H1 (cell line): ENCODE data around the gene SLC66A3. TPM values are rescaled to one million over a fixed set of nuclear protein-coding genes. Genes with fewer than 3 reads are reported as not detected.

Experiments used
- CTCF ChIA-PET: fragments of 300-600 bp; sonication (Branson Sonifier 250); formaldehyde crosslinking; loops from one replicate; lab custom pipeline; 2021; ENCODE audit not compliant: partially characterized antibody; lab: Charles Lee
- POLR2A ChIA-PET: fragments of 300-600 bp; sonication (Branson Sonifier 250); formaldehyde crosslinking; loops from one replicate; lab custom pipeline; 2021; ENCODE audit warnings: inconsistent platforms; ENCODE audit not compliant: partially characterized antibody; lab: Charles Lee
- DNase-seq, 2 experiments: peaks; one replicate each; pipeline versions ENCODE4 v3.0.0 to v3.0.0-alpha.2; 2010 to 2022; ENCODE audit warnings: low spot score in 2 of 2, low read depth in 1 of 2, mixed read lengths in 1 of 2
- FAIRE-seq: peaks from 2 replicates; lab custom pipeline; 2011; peaks lifted over from hg19 to GRCh38; lab: Jason Lieb, UNC
- H2AFZ ChIP-seq: 2 replicates; pipeline ENCODE4 v1.8.1; 2012; ENCODE audit warnings: low read length, inconsistent platforms
- H2AK5ac ChIP-seq: 2 replicates; pipeline ENCODE4 v1.6.1; 2013; ENCODE audit warnings: low read depth, low read length
- H2BK120ac ChIP-seq: replicated peaks from 2 replicates; pipeline ENCODE3; 2013; ENCODE audit warnings: low read depth, low read length, inconsistent platforms
- H2BK12ac ChIP-seq: 2 replicates; pipeline ENCODE4 v1.6.1; 2013; ENCODE audit warnings: low read depth, low read length
- H2BK15ac ChIP-seq: 2 replicates; pipeline ENCODE4 v1.6.1; 2013; ENCODE audit warnings: low read length
- H2BK20ac ChIP-seq: 2 replicates; pipeline ENCODE4 v1.6.1; 2013; ENCODE audit warnings: low read length
- H2BK5ac ChIP-seq: 2 replicates; pipeline ENCODE4 v1.6.1; 2013; ENCODE audit warnings: low read depth, low read length
- H3K14ac ChIP-seq: 2 replicates; pipeline ENCODE4 v1.6.1; 2013; ENCODE audit warnings: inconsistent platforms; ENCODE audit not compliant: insufficient read length
- H3K18ac ChIP-seq: 2 replicates; pipeline ENCODE4 v1.6.1; 2013; ENCODE audit warnings: low read length; ENCODE audit errors: extremely low read depth
- H3K23ac ChIP-seq: 2 replicates; pipeline ENCODE4 v1.6.1; 2013; ENCODE audit warnings: inconsistent platforms; ENCODE audit not compliant: insufficient read length
- H3K23me2 ChIP-seq: 2 replicates; pipeline ENCODE4 v1.6.1; 2013; ENCODE audit warnings: low read depth, low read length
- H3K27ac ChIP-seq: 2 replicates; pipeline ENCODE4 v1.6.1; 2011; ENCODE audit warnings: low read depth, low read length, inconsistent platforms
- H3K27me3 ChIP-seq, 4 experiments: replicated peaks in 1 of 4; 1 replicate in 1 of 4; 2 replicates in 3 of 4; pipeline versions ENCODE4 v1.6.1 to v1.8.1; 2011 to 2013; ENCODE audit warnings: low read length in 3 of 4, mild to moderate bottlenecking in 3 of 4, inconsistent platforms in 2 of 4, mixed read lengths in 2 of 4, moderate library complexity in 1 of 4; ENCODE audit not compliant: control insufficient read depth in 3 of 4, insufficient read depth in 3 of 4; ENCODE audit errors: extremely low read depth in 1 of 4
- H3K36me3 ChIP-seq, 4 experiments: 2 replicates each; pipeline versions ENCODE4 v1.6.1 to v1.8.1; 2011 to 2013; ENCODE audit warnings: mild to moderate bottlenecking in 4 of 4, low read length in 3 of 4, moderate library complexity in 2 of 4, control low read depth in 1 of 4, inconsistent platforms in 1 of 4; ENCODE audit not compliant: insufficient read depth in 4 of 4, control insufficient read depth in 2 of 4
- H3K4ac ChIP-seq: replicated peaks from 2 replicates; pipeline ENCODE3; 2013; ENCODE audit warnings: low read length, low read depth, mixed read lengths, inconsistent platforms; ENCODE audit not compliant: insufficient read length
- H3K4me1 ChIP-seq, 4 experiments: replicated peaks in 1 of 4; 1 replicate in 1 of 4; 2 replicates in 3 of 4; pipeline versions ENCODE4 v1.6.1 to v1.8.1; 2011 to 2013; ENCODE audit warnings: low read length in 3 of 4, inconsistent platforms in 2 of 4, mixed read lengths in 1 of 4; ENCODE audit not compliant: insufficient read depth in 4 of 4, control insufficient read depth in 3 of 4
- H3K4me2 ChIP-seq, 2 experiments: 2 replicates each; pipeline versions ENCODE4 v1.6.1 to v1.8.1; 2011 to 2013; ENCODE audit warnings: low read depth in 2 of 2, low read length in 2 of 2, control low read depth in 1 of 2, inconsistent platforms in 1 of 2, mild to moderate bottlenecking in 1 of 2; ENCODE audit not compliant: insufficient read depth in 1 of 2
- H3K4me3 ChIP-seq, 4 experiments: fragments of 200-600, 300-600 bp in 1 of 4; sonication (generic), shearing (Covaris generic), sonication (Bioruptor Twin) in 1 of 4; 2 replicates each; pipeline versions ENCODE4 v1.5.1 to v1.8.1; 2011 to 2016; ENCODE audit warnings: low read length in 4 of 4, low read depth in 3 of 4, control low read depth in 2 of 4, inconsistent platforms in 2 of 4, mild to moderate bottlenecking in 2 of 4, mixed read lengths in 1 of 4, moderate library complexity in 1 of 4; ENCODE audit not compliant: insufficient read depth in 2 of 4; ENCODE audit errors: extremely low read depth in 1 of 4
- H3K56ac ChIP-seq: replicated peaks from 2 replicates; pipeline ENCODE3; 2013; ENCODE audit warnings: low read depth, mild to moderate bottlenecking, mixed read lengths, low read length, inconsistent platforms; ENCODE audit not compliant: insufficient read length
- H3K79me1 ChIP-seq: 2 replicates; pipeline ENCODE4 v1.6.1; 2013; ENCODE audit warnings: low read depth, low read length, control low read depth
- H3K79me2 ChIP-seq, 2 experiments: 2 replicates each; pipeline versions ENCODE4 v1.6.1 to v1.8.1; 2012 to 2013; ENCODE audit warnings: low read length in 2 of 2, mild to moderate bottlenecking in 2 of 2, inconsistent platforms in 1 of 2; ENCODE audit not compliant: insufficient read depth in 2 of 2, control insufficient read depth in 1 of 2
- H3K9ac ChIP-seq, 4 experiments: replicated peaks in 1 of 4; 1 replicate in 1 of 4; 2 replicates in 3 of 4; pipeline versions ENCODE4 v1.6.1 to v1.8.1; 2011 to 2013; ENCODE audit warnings: low read depth in 3 of 4, low read length in 3 of 4, control low read depth in 2 of 4, mild to moderate bottlenecking in 2 of 4, moderate library complexity in 2 of 4, inconsistent platforms in 1 of 4; ENCODE audit errors: extremely low read depth in 1 of 4
- H3K9me3 ChIP-seq, 2 experiments: 2 replicates each; pipeline versions ENCODE4 v1.6.1 to v1.8.1; 2012 to 2013; ENCODE audit warnings: mild to moderate bottlenecking in 2 of 2, moderate library complexity in 2 of 2, control low read depth in 1 of 2, inconsistent platforms in 1 of 2, low read depth in 1 of 2, low read length in 1 of 2, mixed read lengths in 1 of 2; ENCODE audit not compliant: insufficient read depth in 2 of 2
- H4K20me1 ChIP-seq, 2 experiments: replicated peaks in 1 of 2; 2 replicates each; pipeline versions ENCODE3 to v1.8.1; 2011 to 2013; ENCODE audit warnings: inconsistent platforms in 2 of 2, low read length in 2 of 2, mild to moderate bottlenecking in 1 of 2; ENCODE audit not compliant: insufficient read depth in 2 of 2, control insufficient read depth in 1 of 2
- H4K5ac ChIP-seq: 2 replicates; pipeline ENCODE4 v1.6.1; 2013; ENCODE audit warnings: low read length, low read depth, mixed read lengths, inconsistent platforms; ENCODE audit not compliant: insufficient read length
- H4K8ac ChIP-seq: 2 replicates; pipeline ENCODE4 v1.8.0; 2013; ENCODE audit warnings: mild to moderate bottlenecking, moderate library complexity, low read length, inconsistent platforms; ENCODE audit not compliant: insufficient read depth; ENCODE audit errors: extremely low read depth
- H4K91ac ChIP-seq: replicated peaks from 2 replicates; pipeline ENCODE3; 2013; ENCODE audit warnings: low read length, mixed read lengths, inconsistent platforms; ENCODE audit not compliant: insufficient read length
- BCL11A ChIP-seq, 2 experiments: IDR thresholded peaks; one replicate each; pipeline ENCODE4 v1.6.1; 2011; ENCODE audit warnings: low read depth in 2 of 2, low read length in 2 of 2, mild to moderate bottlenecking in 2 of 2
- CHD2 ChIP-seq: IDR thresholded peaks from 2 replicates; pipeline ENCODE4 v1.6.1; 2012; ENCODE audit warnings: low read length, improper control_type of control experiment
- JUND ChIP-seq: IDR thresholded peaks from 2 replicates; pipeline ENCODE4 v1.6.1; 2011; ENCODE audit warnings: mild to moderate bottlenecking, improper control_type of control experiment, low read length
- NANOG ChIP-seq: IDR thresholded peaks from 2 replicates; pipeline ENCODE4 v1.6.1; 2011; ENCODE audit warnings: low read length, low read depth, mild to moderate bottlenecking, inconsistent platforms; ENCODE audit not compliant: insufficient read depth, poor library complexity, severe bottlenecking
- NRF1 ChIP-seq: IDR thresholded peaks from 2 replicates; pipeline ENCODE4 v1.6.1; 2011; ENCODE audit warnings: mild to moderate bottlenecking, low read depth, low read length, improper control_type of control experiment
- RBBP5 ChIP-seq: IDR thresholded peaks from 2 replicates; pipeline ENCODE4 v1.7.1; 2012; ENCODE audit warnings: low read depth, mild to moderate bottlenecking, inconsistent platforms, low read length, moderate library complexity, borderline replicate concordance
- RNF2 ChIP-seq: fragments of 200-900, 300-1000 bp; sonication (generic); IDR thresholded peaks from 2 replicates; pipeline ENCODE4 v1.7.1; 2016; ENCODE audit warnings: borderline replicate concordance, low read depth, mild to moderate bottlenecking, antibody characterized with exemption, low read length; ENCODE audit not compliant: poor library complexity, severe bottlenecking; ENCODE audit errors: missing control alignments
- SUZ12 ChIP-seq: fragments of 200-600 bp; sonication (generic); IDR thresholded peaks from 2 replicates; pipeline ENCODE4 v1.6.1; 2012; ENCODE audit warnings: mild to moderate bottlenecking, inconsistent platforms, low read length, moderate library complexity, mixed read lengths
- TAF7 ChIP-seq: optimal IDR thresholded peaks from 2 replicates; pipeline ENCODE3; 2011; ENCODE audit warnings: low read depth, mild to moderate bottlenecking, inconsistent platforms, low read length, moderate library complexity, borderline replicate concordance
- WGBS, 2 experiments: shearing (Covaris generic) in 1 of 2; methylation state at CpG; one replicate each; pipeline versions ENCODE4 v1.1.6 to v1.1.7; 2013 to 2015; ENCODE audit warnings: low lambda C conversion rate in 2 of 2, mixed read lengths in 2 of 2, inconsistent platforms in 1 of 2, low coverage in 1 of 2, missing lambda C conversion rate in 1 of 2; ENCODE audit not compliant: insufficient replicate concordance in 2 of 2, insufficient coverage in 1 of 2, insufficient read length in 1 of 2; ENCODE audit errors: extremely low coverage in 1 of 2, missing lambda C conversion rate in 1 of 2; 5-methylcytosine and 5-hydroxymethylcytosine counted together
- polyA plus RNA-seq, 7 experiments: library from polyadenylated mRNA; depleted of rRNA in 3 of 7; stranded (reverse) in 5 of 7; unstranded in 2 of 7; fragments of >200 nt in 5 of 7; fragments of 200-250 nt in 2 of 7; gene quantifications; 1 replicate in 5 of 7; 2 replicates in 1 of 7; 4 replicates in 1 of 7; pipeline versions ENCODE4 v1.2.1 to v1.2.3, GENCODE V29; 2011 to 2013; ENCODE audit warnings: missing spikeins in 2 of 7, mixed read lengths in 2 of 7
- total RNA-seq: library from RNA; stranded (reverse); fragmentation: NEBNext Ultra II Directional; extraction: Animal tissue kit (Norgen Biotek cat#: 25700); gene quantifications from 2 replicates; pipeline ENCODE4 v1.2.1, GENCODE V29; 2021
- TF ChIP-seq, protein P1 (sequence below): IDR thresholded peaks from 2 replicates; pipeline ENCODE4 v1.6.1; 2012; ENCODE audit warnings: inconsistent platforms

SLC66A3 gene
- total and polyA plus RNA-seq, 2 of the 8 experiments (the other 6 are each of a cell fraction or from before 2014, with no cell fraction given) = 8.7 to 27.8 TPM

DNA sequence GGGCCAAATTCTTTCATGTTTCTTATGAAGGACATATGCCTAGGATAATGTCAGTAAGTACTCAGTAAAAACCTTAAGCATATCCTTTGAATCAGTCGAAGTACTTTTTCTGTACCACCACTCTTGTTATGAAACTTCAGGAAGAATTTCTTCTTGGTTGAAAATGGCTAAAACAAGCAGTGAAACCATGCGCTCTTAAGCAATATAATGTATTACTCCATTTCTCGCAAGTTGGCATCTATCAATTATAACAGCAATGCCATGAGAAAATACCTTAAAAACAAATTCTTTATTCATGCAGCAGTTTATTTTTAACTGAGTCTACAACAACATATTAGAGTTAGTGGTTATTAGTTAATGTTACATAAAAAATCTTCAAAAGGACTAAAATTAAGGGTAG lies 41.0 kb downstream of the SLC66A3 start:
- H3K4ac ChIP-seq = no peak overlapping the region
- H4K5ac ChIP-seq = no peak overlapping the region
- CTCF ChIA-PET = no interaction called here
- H3K36me3 ChIP-seq = peaks cover 0 to 77% (median 19%) of the 10 kb centered on the region in 4 experiments; a peak in 5 of 8 replicates
- no peak overlapping the region for H2BK12ac ChIP-seq
- H2BK120ac ChIP-seq = no peak overlapping the region
- no peak overlapping the region for H2AFZ ChIP-seq
- no peaks in the 10 kb centered on the region for H3K4me1 ChIP-seq
- H4K8ac ChIP-seq = no peak overlapping the region
- H2BK20ac ChIP-seq = no peak overlapping the region
- no peak overlapping the region for H3K18ac ChIP-seq
- POLR2A ChIA-PET = no interaction called here
- FAIRE-seq (no peak), DNase-seq (no peak)
- no peak overlapping the region for H2AK5ac ChIP-seq
- H3K23me2 ChIP-seq = no peaks in the 10 kb centered on the region
- no peak for TF ChIP-seq NRF1
- TF ChIP-seq, protein P1, sequence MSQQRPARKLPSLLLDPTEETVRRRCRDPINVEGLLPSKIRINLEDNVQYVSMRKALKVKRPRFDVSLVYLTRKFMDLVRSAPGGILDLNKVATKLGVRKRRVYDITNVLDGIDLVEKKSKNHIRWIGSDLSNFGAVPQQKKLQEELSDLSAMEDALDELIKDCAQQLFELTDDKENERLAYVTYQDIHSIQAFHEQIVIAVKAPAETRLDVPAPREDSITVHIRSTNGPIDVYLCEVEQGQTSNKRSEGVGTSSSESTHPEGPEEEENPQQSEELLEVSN = no peak
- TF ChIP-seq NANOG = no peak
- no peak for TF ChIP-seq RNF2
- no peak for TF ChIP-seq JUND
- TF ChIP-seq RBBP5 = no peak
- no peak for TF ChIP-seq BCL11A (IDR thresholded peaks at IDR 0.05; ENCODE audit: low read depth in 2 of 2, low read length in 2 of 2)
- no peak for TF ChIP-seq SUZ12
- no peak for TF ChIP-seq TAF7
- no peak for TF ChIP-seq CHD2
- 92% methylated on average over 3 of the region's 3 CpGs; no CpG with 5 or more reads in 1 of the 2 experiments for WGBS, 2 experiments
- H2BK5ac ChIP-seq = no peak overlapping the region
- no peak overlapping the region for H2BK15ac ChIP-seq
- no peaks in the 10 kb centered on the region for H3K79me1 ChIP-seq
- no peak overlapping the region for H3K27ac ChIP-seq
- no peaks in the 10 kb centered on the region for H3K9me3 ChIP-seq
- H3K56ac ChIP-seq = no peak overlapping the region
- H3K27me3 ChIP-seq = no peaks in the 10 kb centered on the region
- H3K79me2 ChIP-seq = no peaks in the 10 kb centered on the region
- H3K4me3 ChIP-seq = no peak overlapping the region
- no peak overlapping the region for H3K14ac ChIP-seq
- no peak overlapping the region for H4K91ac ChIP-seq
- no peak overlapping the region for H3K4me2 ChIP-seq
- no peak overlapping the region for H3K9ac ChIP-seq
- no peaks in the 10 kb centered on the region for H4K20me1 ChIP-seq
- no peak overlapping the region for H3K23ac ChIP-seq
